Measurements from ENCODE around the gene TNFRSF12A.

- no peak for TF ChIP-seq EP300 (IDR thresholded peaks at IDR 0.05; ENCODE audit: borderline replicate concordance in 1 of 2, low read depth in 2 of 2, low read length in 2 of 2)
- TF ChIP-seq POLR2AphosphoS5 (IDR thresholded peaks at IDR 0.05; ENCODE audit: low read depth, low read length), result no peak
- no peak for TF ChIP-seq EZH2 (IDR thresholded peaks at IDR 0.05; ENCODE audit: low read depth, low read length, severe bottlenecking)
- TF ChIP-seq, protein P1, sequence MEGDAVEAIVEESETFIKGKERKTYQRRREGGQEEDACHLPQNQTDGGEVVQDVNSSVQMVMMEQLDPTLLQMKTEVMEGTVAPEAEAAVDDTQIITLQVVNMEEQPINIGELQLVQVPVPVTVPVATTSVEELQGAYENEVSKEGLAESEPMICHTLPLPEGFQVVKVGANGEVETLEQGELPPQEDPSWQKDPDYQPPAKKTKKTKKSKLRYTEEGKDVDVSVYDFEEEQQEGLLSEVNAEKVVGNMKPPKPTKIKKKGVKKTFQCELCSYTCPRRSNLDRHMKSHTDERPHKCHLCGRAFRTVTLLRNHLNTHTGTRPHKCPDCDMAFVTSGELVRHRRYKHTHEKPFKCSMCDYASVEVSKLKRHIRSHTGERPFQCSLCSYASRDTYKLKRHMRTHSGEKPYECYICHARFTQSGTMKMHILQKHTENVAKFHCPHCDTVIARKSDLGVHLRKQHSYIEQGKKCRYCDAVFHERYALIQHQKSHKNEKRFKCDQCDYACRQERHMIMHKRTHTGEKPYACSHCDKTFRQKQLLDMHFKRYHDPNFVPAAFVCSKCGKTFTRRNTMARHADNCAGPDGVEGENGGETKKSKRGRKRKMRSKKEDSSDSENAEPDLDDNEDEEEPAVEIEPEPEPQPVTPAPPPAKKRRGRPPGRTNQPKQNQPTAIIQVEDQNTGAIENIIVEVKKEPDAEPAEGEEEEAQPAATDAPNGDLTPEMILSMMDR (IDR thresholded peaks at IDR 0.05; ENCODE audit: control extremely low read depth in 1 of 3, insufficient read depth in 1 of 3, low read depth in 1 of 3, low read length in 3 of 3), result no peak
- no peak for TF ChIP-seq CEBPB (IDR thresholded peaks at IDR 0.05; ENCODE audit: low read depth, low read length)
- no peak for TF ChIP-seq GTF2F1 (IDR thresholded peaks at IDR 0.05; ENCODE audit: borderline replicate concordance, low read depth, low read length)
- TF ChIP-seq KDM1A (IDR thresholded peaks at IDR 0.05; ENCODE audit: borderline replicate concordance, low read length), result no peak
- TF ChIP-seq NRF1 (IDR thresholded peaks at IDR 0.05; ENCODE audit: low read depth, low read length), result no peak
- TF ChIP-seq ATF3 (IDR thresholded peaks at IDR 0.05; ENCODE audit: insufficient read depth, low read depth, low read length), result no peak
- no peak for TF ChIP-seq POLR2A (IDR thresholded peaks at IDR 0.05; ENCODE audit: control extremely low read depth in 1 of 2, low read depth in 2 of 2, low read length in 2 of 2)
- no peak for TF ChIP-seq POU5F1 (IDR thresholded peaks at IDR 0.05; ENCODE audit: low read depth, low read length)
- TF ChIP-seq, protein P2, sequence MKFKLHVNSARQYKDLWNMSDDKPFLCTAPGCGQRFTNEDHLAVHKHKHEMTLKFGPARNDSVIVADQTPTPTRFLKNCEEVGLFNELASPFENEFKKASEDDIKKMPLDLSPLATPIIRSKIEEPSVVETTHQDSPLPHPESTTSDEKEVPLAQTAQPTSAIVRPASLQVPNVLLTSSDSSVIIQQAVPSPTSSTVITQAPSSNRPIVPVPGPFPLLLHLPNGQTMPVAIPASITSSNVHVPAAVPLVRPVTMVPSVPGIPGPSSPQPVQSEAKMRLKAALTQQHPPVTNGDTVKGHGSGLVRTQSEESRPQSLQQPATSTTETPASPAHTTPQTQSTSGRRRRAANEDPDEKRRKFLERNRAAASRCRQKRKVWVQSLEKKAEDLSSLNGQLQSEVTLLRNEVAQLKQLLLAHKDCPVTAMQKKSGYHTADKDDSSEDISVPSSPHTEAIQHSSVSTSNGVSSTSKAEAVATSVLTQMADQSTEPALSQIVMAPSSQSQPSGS (IDR thresholded peaks at IDR 0.05; ENCODE audit: low read length), result no peak
Measured at GRCh38 chr16:3065742-3066439, 45.7 kb downstream of the TNFRSF12A start.
